Inflammatory macrophage treated with lipopolysaccharide for 1 hour (primary cell): ENCODE data around the gene SLC1A5.
"Not testable (repeated sequence)": the region's sequence is repeated elsewhere in the genome, so short reads cannot be mapped to it uniquely, and the experiment has no call there.

Source experiments
- DNase-seq, 2 donors: peaks; one replicate each; pipeline ENCODE4 v3.0.0-alpha.2; 2020 to 2022

The SLC1A5 gene

GRCh38 chr19:46768746-46769145, 19.6 kb downstream of the SLC1A5 start:
- DNase-seq: not testable (repeated sequence)

DNA sequence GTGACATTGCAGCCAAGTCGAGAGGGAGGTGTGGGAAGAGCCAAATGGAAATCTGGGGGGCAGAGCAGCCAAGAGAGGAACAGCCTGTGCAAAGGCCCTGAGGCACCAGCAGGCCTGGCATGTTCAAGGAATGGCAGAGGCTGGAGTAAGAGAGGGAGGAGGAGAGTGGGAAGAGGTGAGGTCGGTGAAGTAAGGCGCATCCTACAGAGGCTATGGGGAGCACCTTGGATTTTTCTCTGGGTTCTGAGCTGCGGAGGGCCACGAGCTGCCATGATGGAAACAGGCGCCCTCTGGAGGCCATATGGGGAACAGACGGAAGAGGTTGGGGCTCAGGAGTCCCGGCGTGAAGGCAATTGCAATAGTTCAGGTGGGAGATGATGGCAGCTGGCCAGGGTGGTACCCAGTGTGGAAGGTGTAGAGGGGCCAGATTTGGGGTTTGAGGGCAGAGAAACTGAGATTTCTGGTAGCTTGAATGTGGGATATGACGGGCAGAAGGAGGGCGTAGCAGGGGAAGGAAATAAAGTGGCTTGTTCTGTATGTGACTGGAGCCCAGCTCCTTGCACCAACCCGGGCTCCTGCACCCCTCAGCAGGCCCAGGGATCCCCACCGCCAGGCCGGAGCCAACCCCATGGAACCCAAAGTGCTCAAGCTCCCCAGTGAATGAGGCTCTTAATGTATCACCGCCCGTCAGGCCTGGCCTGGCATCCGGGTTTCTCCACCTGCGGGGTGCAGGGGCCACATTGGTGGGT, 21.7 kb downstream of the SLC1A5 start:
- peak in 1 of 2 donors; percentile 71 for DNase-seq

- DNase-seq: no peak
Observed at GRCh38 chr19:46764817-46765291, 23.5 kb downstream of the SLC1A5 start.

GRCh38 chr19:46762245-46762890, 26.0 kb downstream of the SLC1A5 start:
- DNase-seq: no peak

DNA sequence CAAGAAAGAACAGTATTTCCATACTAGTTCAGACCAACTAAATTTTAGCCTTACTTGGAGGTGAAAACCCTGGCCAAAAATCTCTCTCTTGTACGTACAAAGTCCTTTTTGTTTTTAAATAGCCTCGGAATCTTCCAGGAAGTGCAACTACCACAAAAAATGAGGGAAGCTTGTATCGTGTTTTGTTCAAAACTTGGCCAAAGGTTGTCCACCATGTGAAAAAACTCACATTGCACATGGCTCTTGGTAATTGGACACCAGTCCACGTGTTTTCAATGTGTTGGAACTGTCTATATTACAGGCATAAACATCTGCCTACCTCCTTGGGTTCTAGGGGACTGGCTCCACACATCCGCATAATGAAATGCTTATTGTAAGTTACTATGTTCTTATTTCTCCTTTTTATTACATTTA, 27.0 kb downstream of the SLC1A5 start:
- no peak for DNase-seq

DNA sequence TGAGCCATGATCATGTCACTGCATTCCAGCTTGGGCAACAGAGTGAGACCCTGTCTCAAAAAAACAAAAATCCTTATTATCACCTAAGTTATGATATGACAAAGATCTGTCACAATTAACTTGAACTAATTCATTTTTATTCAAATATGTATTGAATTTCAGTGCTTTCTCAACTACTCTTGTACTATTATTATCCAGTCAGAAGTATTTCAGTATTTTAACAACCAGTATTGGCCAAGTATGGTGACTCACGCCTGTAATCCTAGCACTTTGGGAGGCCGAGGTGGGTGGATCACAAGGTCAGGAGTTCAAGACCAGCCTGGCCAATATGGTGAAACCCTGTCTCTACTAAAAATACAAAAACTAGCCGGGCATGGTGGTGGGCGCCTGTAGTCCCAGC, 27.5 kb downstream of the SLC1A5 start:
- peak; percentile 30 to 42 for DNase-seq

DNA sequence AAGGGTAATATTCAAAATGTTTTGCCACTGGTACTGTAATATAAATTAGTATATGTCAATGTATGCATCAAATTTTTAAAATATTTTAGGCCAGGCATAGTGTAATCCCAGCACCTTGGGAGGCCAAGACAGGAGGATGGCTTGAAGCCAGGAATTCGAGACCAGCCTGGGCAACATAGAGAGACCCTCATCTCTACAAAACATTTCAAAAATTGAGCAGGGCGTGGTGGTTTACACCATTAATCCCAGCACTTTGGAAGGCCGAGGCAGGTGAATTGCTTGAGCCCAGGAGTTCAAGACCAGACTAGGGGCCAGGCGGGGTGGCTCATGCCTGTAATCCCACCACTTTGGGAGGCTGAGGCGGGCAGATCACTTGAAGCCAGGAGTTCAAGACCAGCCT, 28.0 kb downstream of the SLC1A5 start:
- no peak for DNase-seq

GRCh38 chr19:46759817-46760333, 28.5 kb downstream of the SLC1A5 start:
- no peak for DNase-seq

DNA sequence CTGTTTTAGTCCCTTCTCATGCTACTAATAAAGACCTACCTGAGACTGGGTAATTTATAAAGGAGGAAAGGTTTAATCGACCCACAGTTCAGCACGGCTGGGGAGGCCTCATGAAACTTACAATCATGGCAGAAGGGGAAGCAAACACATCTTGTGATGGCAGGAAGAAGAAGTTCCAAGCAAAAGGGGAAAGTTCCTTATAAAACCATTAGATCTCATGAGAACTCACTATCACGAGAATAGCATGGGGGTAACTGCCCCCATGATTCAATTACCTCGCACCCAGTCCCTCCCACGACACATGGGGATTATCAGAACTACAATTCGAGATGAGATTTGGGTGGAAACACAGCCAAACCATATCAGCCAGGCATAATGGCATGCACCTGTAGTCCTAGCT, 29.2 kb downstream of the SLC1A5 start:
- peak; percentile 20 to 75 for DNase-seq

DNA sequence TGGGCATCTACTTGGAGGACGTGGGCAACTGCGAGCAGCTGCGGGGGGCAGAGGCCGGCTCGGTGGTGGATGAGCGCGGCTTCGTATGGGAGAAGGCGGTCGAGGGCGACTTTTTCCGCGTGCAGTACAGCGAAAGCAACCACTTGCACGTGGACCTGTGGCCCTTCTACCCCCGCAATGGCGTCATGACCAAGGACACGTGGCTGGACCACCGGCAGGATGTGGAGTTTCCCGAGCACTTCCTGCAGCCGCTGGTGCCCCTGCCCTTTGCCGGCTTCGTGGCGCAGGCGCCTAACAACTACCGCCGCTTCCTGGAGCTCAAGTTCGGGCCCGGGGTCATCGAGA, 31.9 kb downstream of the SLC1A5 start:
- no peak for DNase-seq

DNA sequence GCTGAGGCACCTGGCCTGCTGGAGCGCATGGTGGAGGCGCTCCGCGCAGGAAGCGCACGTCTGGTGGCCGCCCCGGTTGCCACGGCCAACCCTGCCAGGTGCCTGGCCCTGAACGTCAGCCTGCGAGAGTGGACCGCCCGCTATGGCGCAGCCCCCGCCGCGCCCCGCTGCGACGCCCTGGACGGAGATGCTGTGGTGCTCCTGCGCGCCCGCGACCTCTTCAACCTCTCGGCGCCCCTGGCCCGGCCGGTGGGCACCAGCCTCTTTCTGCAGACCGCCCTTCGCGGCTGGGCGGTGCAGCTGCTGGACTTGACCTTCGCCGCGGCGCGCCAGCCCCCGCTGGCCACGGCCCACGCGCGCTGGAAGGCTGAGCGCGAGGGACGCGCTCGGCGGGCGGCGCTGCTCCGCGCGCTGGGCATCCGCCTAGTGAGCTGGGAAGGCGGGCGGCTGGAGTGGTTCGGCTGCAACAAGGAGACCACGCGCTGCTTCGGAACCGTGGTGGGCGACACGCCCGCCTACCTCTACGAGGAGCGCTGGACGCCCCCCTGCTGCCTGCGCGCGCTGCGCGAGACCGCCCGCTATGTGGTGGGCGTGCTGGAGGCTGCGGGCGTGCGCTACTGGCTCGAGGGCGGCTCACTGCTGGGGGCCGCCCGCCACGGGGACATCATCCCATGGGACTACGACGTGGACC, 32.4 kb downstream of the SLC1A5 start:
- no peak for DNase-seq

GRCh38 chr19:46755077-46755852, 33.1 kb downstream of the SLC1A5 start:
- peak; percentile 74 to 86 for DNase-seq

DNA sequence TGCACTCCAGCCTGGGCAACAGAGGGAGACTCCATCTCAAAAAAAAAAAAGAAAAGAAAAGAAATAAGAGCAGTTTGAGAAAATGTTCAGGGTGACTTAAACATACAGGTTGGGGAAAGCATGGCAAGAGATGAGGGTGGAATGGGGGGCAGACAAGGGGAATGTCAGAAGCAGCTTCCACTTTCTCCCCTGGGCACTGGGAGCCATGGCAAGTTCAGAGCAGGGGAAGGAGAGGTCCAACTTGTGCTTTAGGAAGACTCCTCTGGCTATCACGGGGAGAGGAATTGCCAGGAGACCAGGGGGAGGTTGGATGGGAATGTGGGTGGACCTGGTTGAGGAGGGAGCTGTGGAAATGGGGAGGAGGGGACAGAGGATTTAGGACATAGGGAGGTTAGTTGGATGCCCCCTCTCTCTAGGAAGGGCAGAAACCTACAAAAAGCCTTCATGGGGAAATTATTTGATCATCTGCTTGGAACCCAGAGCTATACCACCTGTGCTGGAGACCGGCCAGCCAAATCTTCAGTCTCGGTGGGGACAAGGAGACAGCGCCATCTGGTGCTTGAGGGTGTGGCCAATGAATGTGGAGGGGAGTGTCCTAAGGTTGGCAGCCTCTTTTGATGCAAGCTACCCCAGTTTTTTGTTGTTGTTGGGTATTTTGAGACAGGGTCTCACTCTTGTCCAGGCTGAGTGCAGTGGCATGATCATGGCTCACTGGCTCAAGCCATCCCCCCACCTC, 34.8 kb downstream of the SLC1A5 start:
- DNase-seq: peak in 1 of 2 donors; percentile 68

DNA sequence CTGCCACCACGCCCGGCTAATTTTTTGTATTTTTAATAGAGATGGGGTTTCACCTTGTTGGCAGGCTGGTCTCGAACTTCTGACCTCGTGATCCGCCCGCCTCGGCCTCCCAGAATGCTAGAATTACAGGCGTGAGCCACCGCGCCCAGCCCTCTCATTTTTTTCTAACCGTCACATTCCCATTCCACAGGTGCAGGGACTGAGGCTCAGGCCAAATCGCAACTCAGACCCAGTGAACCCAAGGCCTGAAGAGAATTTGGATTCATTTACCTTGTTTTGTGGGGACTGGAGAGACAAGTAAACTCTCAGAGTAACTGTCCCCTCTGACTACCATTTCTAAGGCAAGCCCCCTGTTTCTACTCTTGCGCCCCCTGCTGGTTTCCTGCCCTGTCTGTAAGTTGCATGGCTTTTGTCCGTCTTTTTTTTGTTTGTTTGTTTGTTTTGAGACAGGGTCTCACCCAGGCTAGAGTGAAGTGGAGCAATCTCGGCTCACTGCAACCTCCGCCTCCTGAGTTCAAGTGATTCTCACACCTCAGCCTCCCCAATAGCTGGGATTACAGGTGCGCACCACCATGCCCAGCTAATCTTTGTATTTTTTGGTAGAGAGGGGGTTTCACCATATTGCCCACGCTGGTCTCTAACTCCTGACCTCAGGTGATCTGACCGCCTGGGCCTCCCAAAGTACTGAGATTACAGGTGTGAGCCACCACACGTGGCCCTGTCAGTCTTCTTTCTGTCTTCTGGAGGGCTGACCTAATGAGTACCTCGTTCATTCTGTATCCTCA, 39.9 kb downstream of the SLC1A5 start:
- peak in 1 of 2 donors; percentile 94 for DNase-seq

DNA sequence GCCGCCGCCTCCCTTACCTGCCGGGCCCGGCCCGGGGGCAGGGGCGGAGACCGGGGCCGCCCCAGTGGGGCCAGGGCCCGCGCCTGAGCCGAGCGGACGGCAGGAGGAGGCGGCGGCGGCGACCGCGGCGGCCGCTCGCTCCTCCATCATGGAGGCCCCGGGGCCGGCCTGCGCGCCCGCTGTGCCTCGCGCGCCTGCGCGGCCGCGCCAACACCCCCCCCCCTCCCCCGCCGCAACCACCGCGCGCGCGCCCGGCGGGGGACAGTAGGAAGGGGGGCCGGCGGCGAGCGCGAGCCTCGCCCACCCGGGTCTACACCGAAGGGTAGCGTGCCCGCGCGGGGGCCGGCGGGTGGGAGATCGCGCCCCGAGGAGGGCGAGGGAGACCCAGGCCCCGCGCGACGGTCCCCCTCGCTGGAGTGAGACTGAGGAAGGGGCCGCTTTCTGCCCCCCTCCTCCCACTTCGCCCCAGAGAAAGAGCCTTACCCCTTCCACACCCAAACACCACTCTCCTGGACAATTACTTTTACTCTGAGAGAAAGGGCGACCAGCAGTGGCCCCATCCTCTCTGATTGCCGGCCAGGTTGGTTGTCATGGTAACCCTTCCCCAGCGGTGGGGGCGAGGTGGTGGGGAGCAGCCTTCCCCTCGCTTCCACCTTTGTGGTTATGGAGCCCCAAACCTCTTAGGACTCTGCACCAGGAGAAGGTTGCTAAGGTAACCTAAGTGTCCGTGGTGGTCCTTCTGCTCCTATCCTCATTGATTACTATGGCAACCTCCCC, 41.9 kb downstream of the SLC1A5 start, which contains the start of gene STRN4:
Gene STRN4 (minus strand): TSS at position 170 of the 777 bp plus-strand sequence. CDS start 20 bp downstream, at position 150.
- peak in 1 of 2 donors; percentile 42 for DNase-seq

GRCh38 chr19:46745521-46746280, 42.7 kb downstream of the SLC1A5 start, which contains the start of gene FKRP:
Gene FKRP (plus strand): TSS chr19:46746057. CDS start chr19:46755451, 9,394 bp downstream.
- DNase-seq: no peak

GRCh38 chr19:46745030-46745429, 43.4 kb downstream of the SLC1A5 start:
- DNase-seq: peak in 1 of 2 donors; percentile 23

GRCh38 chr19:46744005-46744691, 44.2 kb downstream of the SLC1A5 start:
- DNase-seq: peak in 1 of 2 donors; percentile 15
